Spinal cord (tissue), 10 donors: ENCODE measurements around the gene SOX4. TPM values are rescaled to one million over a fixed set of nuclear protein-coding genes. Genes with fewer than 3 reads are reported as not detected.

Experiments used
- DNase-seq, 6 donors: peaks; one replicate each; pipeline versions ENCODE4 v3.0.0 to v3.0.0-alpha.2; 2013 to 2015; ENCODE audit warnings: low spot score in 6 of 6, low read depth in 4 of 6
- H3K27ac ChIP-seq: one replicate; pipeline ENCODE4 v1.5.1; 2013; ENCODE audit warnings: low read depth, low read length, control low read depth
- H3K27me3 ChIP-seq: one replicate; pipeline ENCODE4 v1.6.1; 2013; ENCODE audit warnings: low read length; ENCODE audit not compliant: control insufficient read depth, insufficient read depth
- H3K36me3 ChIP-seq: one replicate; pipeline ENCODE4 v1.6.1; 2013; ENCODE audit warnings: low read length; ENCODE audit not compliant: control insufficient read depth, insufficient read depth
- H3K4me1 ChIP-seq: one replicate; pipeline ENCODE4 v1.6.1; 2013; ENCODE audit warnings: low read length; ENCODE audit not compliant: control insufficient read depth, insufficient read depth
- H3K4me3 ChIP-seq: one replicate; pipeline ENCODE4 v1.5.1; 2013; ENCODE audit warnings: low read depth, low read length, control low read depth
- H3K9me3 ChIP-seq: one replicate; pipeline ENCODE4 v1.6.1; 2013; ENCODE audit warnings: low read length; ENCODE audit not compliant: control insufficient read depth, insufficient read depth
- WGBS: methylation state at CpG from one replicate; pipeline ENCODE4 v1.1.5; 2013; ENCODE audit warnings: missing lambda C conversion rate; ENCODE audit not compliant: insufficient coverage; 5-methylcytosine and 5-hydroxymethylcytosine counted together
- polyA plus RNA-seq, 2 donors: library from polyadenylated mRNA; unstranded; fragments of 120-200 nt; gene quantifications; one replicate each; pipeline ENCODE4 v1.2.1, GENCODE V29; 2013; ENCODE audit not compliant: insufficient read length in 2 of 2
- total RNA-seq, 2 donors: library from RNA; depleted of rRNA in 1 of 2; stranded (reverse); fragments of 120-200 nt in 1 of 2; fragments of >200 nt in 1 of 2; gene quantifications; one replicate each; pipeline versions ENCODE4 v1.2.3 to v1.2.4, GENCODE V29; 2013 to 2014
- donor health status: healthy.

The SOX4 gene
- total and polyA plus RNA-seq, 4 donors: 41.8 to 91.2 (median 61.5) TPM

- Histone ChIP-seq H3K27ac (no peak overlapping the region), H3K4me1 (no peaks in the 10 kb centered on the region), H3K27me3 (no peaks in the 10 kb centered on the region), H3K9me3 (no peaks in the 10 kb centered on the region), H3K4me3 (no peak overlapping the region), H3K36me3 (no peaks in the 10 kb centered on the region)
- no CpG with 5 or more reads among the region's 5 CpGs for WGBS
- no peak for DNase-seq
Observed at GRCh38 chr6:21610341-21610740, 16.8 kb downstream of the SOX4 start.

- DNase-seq: no peak
- 83% methylated on average over 1 of the region's 3 CpGs for WGBS
- Histone ChIP-seq H3K36me3 (no peaks in the 10 kb centered on the region), H3K27ac (no peak overlapping the region), H3K9me3 (no peaks in the 10 kb centered on the region), H3K4me3 (no peak overlapping the region), H3K4me1 (no peaks in the 10 kb centered on the region), H3K27me3 (no peaks in the 10 kb centered on the region)
Observed at GRCh38 chr6:21611485-21611884, 17.9 kb downstream of the SOX4 start.

GRCh38 chr6:21612067-21612745 lies 18.7 kb downstream of the SOX4 start:
- no peaks in the 10 kb centered on the region for H3K36me3 ChIP-seq
- no peaks in the 10 kb centered on the region for H3K4me1 ChIP-seq
- no peaks in the 10 kb centered on the region for H3K9me3 ChIP-seq
- H3K4me3 ChIP-seq: no peak overlapping the region
- peak in 1 of 6 donors; percentile 24 for DNase-seq
- H3K27me3 ChIP-seq: no peaks in the 10 kb centered on the region
- no peak overlapping the region for H3K27ac ChIP-seq
- 92% methylated on average over 2 of the region's 6 CpGs for WGBS

GRCh38 chr6:21613809-21614208 lies 20.3 kb downstream of the SOX4 start:
- Histone ChIP-seq H3K27ac (no peak overlapping the region), H3K27me3 (no peaks in the 10 kb centered on the region), H3K9me3 (no peaks in the 10 kb centered on the region), H3K4me3 (no peak overlapping the region), H3K36me3 (no peaks in the 10 kb centered on the region), H3K4me1 (no peaks in the 10 kb centered on the region)
- WGBS: 86% methylated on average over 1 of the region's 2 CpGs
- no peak for DNase-seq

- no peaks in the 10 kb centered on the region for H3K27me3 ChIP-seq
- H3K36me3 ChIP-seq: no peaks in the 10 kb centered on the region
- H3K9me3 ChIP-seq: no peaks in the 10 kb centered on the region
- 100% methylated on average over 4 of the region's 4 CpGs for WGBS
- no peak overlapping the region for H3K27ac ChIP-seq
- H3K4me1 ChIP-seq: no peaks in the 10 kb centered on the region
- H3K4me3 ChIP-seq: no peak overlapping the region
- peak in 1 of 6 donors; percentile 20 for DNase-seq
Observed at GRCh38 chr6:21614226-21614625, 20.7 kb downstream of the SOX4 start.

GRCh38 chr6:21615504-21615903 lies 22.0 kb downstream of the SOX4 start:
- Histone ChIP-seq H3K4me1 (no peaks in the 10 kb centered on the region), H3K9me3 (no peaks in the 10 kb centered on the region), H3K4me3 (no peak overlapping the region), H3K27ac (no peak overlapping the region), H3K27me3 (no peaks in the 10 kb centered on the region), H3K36me3 (no peaks in the 10 kb centered on the region)
- WGBS: 64% methylated on average over 2 of the region's 3 CpGs
- no peak for DNase-seq

GRCh38 chr6:21616005-21616404 lies 22.5 kb downstream of the SOX4 start:
- no peak for DNase-seq
- 51% methylated on average over 4 of the region's 5 CpGs for WGBS
- Histone ChIP-seq H3K27me3 (no peaks in the 10 kb centered on the region), H3K9me3 (no peaks in the 10 kb centered on the region), H3K4me3 (no peak overlapping the region), H3K36me3 (no peaks in the 10 kb centered on the region), H3K4me1 (no peaks in the 10 kb centered on the region), H3K27ac (no peak overlapping the region)

- no peaks in the 10 kb centered on the region for H3K4me1 ChIP-seq
- no peaks in the 10 kb centered on the region for H3K36me3 ChIP-seq
- no peaks in the 10 kb centered on the region for H3K27me3 ChIP-seq
- no peaks in the 10 kb centered on the region for H3K9me3 ChIP-seq
- H3K4me3 ChIP-seq: no peak overlapping the region
- WGBS: 79% methylated on average over 3 of the region's 7 CpGs
- H3K27ac ChIP-seq: no peak overlapping the region
- DNase-seq: no peak
Observed at GRCh38 chr6:21625642-21626041, 32.1 kb downstream of the SOX4 start.

GRCh38 chr6:21626756-21627155 lies 33.2 kb downstream of the SOX4 start:
- Histone ChIP-seq H3K4me1 (no peaks in the 10 kb centered on the region), H3K27ac (no peak overlapping the region), H3K9me3 (no peaks in the 10 kb centered on the region), H3K4me3 (no peak overlapping the region), H3K36me3 (no peaks in the 10 kb centered on the region), H3K27me3 (no peaks in the 10 kb centered on the region)
- no CpG with 5 or more reads among the region's 1 CpG for WGBS
- DNase-seq: no peak

- no peak for DNase-seq
- H3K4me3 ChIP-seq: no peak overlapping the region
- 83% methylated on average over 4 of the region's 4 CpGs for WGBS
- H3K4me1 ChIP-seq: no peaks in the 10 kb centered on the region
- no peaks in the 10 kb centered on the region for H3K27me3 ChIP-seq
- H3K36me3 ChIP-seq: no peaks in the 10 kb centered on the region
- no peaks in the 10 kb centered on the region for H3K9me3 ChIP-seq
- no peak overlapping the region for H3K27ac ChIP-seq
Observed at GRCh38 chr6:21628160-21628559, 34.6 kb downstream of the SOX4 start.
